NK-92 (cell line): ENCODE data around the gene SLC28A1.

Experiments
- DNase-seq: peaks from one replicate; lab custom pipeline; 2025; ENCODE audit not compliant: unreplicated experiment; lab: John Stamatoyannopoulos, UW

SLC28A1 gene

DNA sequence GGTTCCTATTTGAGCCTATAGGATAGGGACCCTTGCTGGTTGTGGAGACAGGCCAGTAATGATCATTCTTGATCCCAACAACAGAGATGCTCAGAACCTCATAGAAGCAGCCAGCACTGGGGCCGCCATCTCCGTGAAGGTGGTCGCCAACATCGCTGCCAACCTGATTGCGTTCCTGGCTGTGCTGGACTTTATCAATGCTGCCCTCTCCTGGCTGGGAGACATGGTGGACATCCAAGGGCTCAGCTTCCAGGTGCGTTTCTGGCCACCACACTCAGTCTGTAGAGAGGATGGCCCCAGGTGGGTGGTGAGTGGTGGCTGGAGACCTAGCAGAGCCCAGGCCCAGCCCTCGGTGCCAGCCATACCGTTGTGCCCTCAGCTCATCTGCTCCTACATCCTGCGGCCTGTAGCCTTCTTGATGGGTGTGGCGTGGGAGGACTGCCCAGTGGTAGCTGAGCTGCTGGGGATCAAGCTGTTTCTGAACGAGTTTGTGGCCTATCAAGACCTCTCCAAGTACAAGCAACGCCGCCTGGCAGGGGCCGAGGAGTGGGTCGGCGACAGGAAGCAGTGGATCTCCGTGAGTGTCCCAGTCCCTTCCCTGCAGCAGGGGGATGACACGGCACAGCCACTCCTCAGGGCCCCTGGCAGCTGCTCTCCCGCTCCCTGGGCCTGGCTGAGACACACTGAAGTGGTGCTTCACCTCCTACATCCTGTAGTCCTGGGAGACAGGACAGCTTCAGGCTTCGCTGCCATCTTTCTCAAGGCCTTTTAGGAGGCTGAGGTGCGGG is 50.7 kb downstream of the SLC28A1 start:
- no peak for DNase-seq

DNA sequence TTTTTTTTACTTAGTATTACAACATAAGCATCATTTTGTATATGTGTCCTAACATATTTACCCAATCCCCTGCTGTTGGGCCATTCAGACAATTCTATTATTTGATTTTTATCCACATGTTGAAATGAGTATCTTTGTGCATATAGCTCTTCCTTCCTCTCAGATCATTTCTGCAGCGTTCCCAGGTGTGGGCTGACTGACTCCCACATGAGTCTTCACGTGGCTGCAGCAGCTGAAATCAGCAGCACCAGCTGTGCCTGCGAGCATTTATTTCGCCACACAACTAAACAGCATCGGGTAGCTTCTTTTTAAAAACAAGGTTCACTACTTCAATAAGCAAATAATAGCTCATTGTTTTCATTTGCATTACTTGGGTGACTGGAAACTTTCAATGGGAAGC is 52.7 kb downstream of the SLC28A1 start:
- DNase-seq: no peak

DNA sequence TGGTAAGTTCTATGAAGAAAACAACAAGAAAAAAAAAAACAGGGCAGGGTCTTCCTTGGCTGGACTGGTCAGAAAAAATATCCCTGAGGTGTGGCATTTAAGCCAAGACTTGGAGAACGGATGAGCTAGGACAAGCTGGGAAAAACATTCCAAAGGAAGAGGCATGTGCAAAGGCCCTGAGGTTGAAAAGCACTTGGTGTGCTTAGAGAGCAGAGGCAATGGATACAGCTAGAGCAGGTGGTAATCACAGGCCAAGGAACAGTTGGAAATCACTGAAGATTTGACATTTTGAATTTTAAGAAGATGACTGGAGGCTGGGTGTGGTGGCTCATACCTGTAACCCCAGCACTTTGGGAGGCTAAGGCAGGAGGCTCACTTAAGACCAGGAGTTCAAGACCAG is 54.3 kb downstream of the SLC28A1 start:
- no peak for DNase-seq

DNA sequence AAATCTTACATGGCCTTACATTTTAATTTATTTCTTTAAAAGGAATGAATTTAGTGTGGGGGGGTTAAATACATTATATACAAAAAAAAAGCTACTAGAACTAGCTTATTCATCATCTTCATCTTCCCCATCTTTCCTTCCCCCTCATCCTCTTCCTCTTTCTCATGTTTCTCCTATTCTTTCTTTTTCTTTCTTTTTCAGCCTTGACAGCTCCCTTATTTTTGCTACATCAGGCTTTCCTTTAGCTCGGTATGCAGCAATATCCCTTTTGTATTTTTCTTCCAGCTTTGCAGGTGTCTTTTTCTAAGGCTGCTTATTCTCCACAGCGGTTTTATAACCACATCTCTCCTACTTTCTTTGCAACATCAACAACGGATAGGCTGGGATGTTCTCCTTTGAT is 55.9 kb downstream of the SLC28A1 start:
- no peak for DNase-seq

DNA sequence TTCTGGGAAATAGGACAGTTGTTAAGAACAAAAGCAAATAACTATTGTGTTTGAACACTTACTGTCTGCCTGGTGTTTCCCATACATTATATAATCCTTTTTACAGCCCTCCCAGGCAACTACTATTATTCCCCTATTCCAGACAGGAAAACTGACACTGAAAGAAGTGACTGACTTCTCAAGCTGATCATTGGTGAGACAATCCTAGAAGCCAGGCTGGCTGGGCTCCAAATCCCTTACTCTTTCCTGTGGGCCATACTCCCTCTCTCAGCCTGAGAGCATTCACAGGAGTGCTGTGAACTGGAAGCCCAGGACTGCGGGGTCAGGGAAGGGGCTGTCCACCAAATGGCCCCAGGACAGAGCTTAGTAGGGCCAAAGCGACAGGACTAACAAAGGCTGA is 58.0 kb downstream of the SLC28A1 start:
- DNase-seq: no peak

DNA sequence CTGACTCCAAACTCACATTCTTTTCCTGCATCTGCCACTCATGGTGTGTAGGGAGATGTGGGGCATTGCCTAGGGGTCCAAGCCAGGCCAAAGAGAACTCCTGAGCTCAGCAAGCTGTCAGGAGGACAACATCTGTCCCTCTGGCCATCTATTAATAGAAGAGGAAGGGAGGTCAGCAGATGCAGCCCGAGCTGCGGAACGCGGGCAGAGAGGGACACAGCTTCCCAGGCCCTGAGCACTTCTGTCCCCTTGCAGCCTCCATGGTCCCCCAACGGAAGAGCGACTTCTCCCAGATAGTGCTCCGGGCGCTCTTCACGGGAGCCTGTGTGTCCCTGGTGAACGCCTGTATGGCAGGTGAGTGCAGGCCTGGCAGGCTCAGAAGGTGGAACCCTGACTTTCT is 59.8 kb downstream of the SLC28A1 start:
- DNase-seq: no peak

DNA sequence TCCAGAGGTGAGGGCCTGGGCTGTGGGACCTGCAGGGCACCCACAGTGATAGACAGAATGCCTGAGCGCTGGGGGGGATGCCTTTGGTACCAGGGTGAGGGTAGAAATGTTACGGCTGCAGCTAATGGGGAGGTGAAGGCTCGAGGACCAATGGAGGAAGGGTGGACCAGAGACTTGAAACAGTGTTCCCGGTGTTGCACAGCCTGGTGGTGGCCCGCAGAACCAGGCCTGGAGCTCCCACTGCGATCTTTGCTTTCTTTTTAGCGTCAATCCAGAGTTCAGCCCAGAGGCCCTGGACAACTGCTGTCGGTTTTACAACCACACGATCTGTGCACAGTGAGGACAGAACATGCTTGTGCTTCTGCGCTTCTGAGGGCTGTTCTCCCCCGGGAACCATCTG is 60.4 kb downstream of the SLC28A1 start:
- no peak for DNase-seq

DNA sequence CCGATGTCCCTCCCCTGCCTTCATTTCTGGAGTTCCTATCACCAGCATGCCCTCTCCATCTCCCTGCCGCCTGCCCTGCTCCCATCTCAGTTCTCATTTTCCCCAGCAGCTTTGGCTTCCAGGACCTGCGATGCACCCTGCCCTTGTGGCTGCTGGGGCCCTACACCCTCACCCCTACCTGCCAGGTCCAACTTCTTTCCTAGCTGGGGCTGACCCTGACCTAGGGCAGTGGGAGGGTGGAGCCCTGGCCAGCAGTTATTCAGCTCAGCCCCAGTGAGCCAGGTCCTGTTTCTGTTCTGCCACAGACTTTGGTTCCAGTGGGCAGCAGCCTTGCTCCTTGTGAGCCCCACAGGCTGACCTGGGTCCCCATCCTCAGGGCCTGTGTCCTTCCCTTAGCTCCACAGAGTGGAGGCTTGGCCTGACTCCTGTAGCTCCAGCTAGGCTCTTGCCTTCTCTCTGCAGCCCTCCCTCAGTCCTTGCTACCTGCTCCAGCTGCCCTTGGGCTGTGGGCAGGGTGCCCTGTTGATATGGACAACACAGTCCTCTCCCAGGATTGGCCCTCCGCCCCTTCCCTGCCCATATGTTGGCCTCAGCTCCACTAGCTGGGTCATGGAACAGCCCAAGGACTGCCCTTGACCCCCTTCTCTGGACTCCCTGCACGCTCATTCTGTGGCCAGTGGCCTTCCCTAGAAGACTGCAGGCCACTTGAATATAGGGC is 62.5 kb downstream of the SLC28A1 start:
- DNase-seq: no peak

DNA sequence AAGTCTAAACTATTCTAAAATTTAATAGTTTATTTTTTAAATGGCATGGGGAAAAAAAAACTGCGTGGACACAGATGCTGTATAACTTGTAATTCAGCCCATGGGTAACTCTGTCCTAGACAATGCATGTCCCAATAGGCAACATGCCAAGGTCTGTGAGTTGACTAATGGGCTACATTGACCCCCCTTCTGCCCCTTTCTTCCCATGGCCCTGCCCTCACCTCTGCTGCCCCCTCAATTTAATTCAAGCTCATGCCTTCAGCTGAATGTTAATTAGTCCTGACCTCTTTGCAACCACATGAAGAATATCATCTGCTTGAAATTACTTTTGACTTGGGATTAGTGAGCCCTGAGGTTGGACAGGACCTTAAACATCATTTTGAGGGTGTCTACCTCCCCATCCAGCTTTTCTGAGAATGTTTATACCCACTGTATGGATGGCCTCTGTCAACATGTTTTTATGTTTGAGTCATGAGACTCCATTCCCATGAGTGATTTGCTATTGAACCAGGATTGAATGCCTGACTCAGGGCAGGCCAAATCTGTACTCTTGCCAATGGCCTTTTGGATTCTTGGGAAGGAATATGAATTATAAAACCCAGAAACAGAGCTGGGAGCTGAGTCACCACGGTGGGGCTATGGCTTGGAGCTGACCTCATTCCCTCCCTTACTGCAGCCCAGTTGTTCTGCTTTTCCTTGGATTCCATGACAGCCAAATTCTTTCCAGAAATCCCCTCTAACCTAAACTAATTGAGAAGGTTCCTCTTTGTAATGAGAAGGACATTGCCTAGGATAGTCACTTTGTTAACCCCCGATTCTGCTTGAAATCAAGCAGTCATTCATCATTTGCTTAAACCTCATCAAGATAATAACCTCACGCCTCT is 63.7 kb downstream of the SLC28A1 start:
- DNase-seq: no peak

DNA sequence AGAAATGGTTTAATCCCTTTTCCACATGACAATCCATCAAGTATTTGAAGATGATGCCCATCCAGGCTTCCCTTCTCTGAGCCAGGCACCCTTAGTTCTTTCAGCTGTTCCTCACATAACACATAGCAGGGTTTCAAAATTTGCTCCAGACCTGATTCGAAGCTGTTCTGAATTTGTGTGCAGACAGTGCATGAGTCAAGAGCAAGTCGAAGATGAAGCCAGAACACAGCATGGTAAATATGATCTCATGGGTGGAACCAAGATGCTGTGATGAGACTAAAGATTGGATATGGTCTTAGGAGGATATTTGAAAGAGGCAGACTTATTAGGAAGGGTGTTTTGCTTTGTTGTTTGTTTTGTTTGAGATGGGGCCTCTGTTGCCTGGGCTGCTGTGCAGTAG is 64.6 kb downstream of the SLC28A1 start:
- DNase-seq: no peak

DNA sequence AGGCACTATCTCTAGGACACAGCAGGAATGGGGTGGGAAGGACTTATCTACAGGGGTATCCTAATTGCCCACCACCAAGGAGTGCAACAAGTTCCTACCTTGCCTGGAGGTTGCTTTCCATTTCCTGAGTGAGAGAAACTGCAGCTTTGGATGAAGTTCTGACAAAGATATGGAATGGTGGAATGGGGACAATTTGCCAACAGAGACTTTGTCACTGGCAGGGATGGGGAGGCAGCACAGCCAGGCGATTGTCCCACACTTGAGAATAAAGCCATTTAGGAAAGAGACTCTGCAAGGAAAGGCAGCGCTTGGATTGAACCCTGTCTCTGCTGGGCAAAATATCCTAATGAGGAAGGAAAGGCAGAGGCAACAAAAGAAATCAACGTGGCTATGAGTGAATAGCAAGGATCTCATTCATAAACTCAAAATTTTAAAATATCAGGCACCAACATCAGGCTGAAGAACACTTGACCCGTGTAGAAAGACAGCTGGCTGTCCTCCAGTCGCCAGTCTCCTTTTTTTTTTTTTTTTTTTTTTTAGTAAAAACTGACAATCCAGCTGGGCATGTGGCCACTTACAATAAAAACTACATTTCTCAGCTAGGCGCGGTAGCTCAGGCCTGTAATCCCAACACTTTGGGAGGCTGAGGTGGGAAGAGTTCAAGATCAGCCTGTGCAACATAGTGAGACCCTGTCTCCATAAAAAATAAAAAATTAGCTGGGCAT is 65.5 kb downstream of the SLC28A1 start:
- DNase-seq: no peak

DNA sequence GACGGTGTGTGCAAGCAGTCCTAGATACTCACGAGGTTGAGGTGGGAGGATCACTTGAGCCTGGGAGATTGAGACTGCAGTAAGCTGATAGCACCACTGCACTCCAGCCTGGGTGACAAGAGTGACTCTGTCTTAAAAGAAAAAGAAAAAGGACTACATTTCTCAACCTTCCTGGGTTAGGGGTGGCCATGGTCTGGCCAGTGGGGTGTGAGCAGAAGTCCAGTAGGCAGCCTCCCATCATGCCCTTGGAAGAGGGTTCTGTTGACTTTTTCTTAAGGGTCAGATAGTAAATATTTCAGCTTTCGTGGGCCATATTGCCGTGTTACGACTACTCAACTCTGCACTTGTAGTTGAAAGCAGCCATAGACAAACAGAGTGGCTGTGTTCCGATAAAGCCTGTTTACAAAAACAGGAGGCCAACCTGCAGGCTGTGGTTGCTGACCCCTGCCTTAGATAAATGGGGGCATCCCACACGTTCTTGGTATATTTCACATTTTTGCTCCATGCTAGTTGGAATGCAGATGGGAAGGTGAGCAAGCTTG is 66.2 kb downstream of the SLC28A1 start:
- DNase-seq: no peak

DNA sequence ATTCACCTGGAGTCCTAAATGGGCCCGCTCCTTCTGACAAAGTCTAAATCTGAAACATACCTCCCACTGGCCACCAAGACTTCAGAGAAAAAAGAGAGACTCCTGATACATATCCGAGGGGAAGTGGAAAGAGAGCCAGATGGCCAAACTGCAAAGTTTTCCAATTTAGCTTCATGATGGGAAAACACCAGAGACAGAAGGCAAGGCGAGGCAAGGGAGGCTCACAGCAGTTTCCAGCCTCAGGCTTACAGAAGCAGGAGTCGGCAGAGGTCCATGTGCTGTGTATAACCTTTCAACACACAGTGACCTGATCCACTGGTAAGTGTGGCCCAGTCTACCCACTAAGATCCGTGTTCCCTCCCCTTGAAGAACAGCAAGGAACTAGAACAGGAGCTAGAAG is 67.3 kb downstream of the SLC28A1 start:
- DNase-seq: no peak

DNA sequence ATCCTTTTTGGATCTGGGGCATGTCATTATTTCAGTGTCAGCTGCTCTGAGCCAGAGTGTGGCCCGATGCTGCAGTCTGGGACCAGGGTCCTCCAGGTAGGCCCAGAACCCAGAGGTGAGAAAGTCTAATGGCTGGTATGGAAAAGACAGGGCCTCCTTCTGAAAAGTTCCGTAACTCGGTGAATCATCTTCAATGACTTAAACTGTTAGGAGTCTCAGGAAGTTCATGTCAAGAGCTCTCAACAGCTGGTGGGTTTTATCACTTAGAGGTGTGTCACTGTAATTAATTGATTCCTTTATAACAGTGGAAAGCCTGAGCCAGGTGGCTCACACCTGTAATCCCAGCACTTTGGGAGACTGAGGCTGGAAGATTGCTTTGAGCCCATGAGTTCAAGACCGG is 68.7 kb downstream of the SLC28A1 start:
- no peak for DNase-seq

DNA sequence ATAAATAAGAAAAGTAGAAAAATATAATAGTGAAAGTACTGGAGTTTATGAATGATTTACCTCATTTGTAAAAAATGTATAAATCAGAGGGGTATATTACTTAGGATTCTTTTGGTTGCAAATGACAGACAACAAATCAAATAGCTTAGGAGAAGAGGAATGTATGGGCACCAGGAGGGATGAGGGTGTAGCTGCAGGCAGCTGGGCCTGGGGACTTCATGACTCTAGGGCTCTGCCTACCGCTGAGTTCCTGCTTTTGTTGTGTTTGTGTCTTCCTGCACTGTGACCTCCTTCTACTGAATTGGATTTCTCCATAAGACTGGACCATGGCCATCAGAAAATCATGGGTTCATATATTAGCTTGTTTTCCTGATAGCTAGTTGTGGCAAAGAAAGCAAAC is 69.3 kb downstream of the SLC28A1 start:
- no peak for DNase-seq

DNA sequence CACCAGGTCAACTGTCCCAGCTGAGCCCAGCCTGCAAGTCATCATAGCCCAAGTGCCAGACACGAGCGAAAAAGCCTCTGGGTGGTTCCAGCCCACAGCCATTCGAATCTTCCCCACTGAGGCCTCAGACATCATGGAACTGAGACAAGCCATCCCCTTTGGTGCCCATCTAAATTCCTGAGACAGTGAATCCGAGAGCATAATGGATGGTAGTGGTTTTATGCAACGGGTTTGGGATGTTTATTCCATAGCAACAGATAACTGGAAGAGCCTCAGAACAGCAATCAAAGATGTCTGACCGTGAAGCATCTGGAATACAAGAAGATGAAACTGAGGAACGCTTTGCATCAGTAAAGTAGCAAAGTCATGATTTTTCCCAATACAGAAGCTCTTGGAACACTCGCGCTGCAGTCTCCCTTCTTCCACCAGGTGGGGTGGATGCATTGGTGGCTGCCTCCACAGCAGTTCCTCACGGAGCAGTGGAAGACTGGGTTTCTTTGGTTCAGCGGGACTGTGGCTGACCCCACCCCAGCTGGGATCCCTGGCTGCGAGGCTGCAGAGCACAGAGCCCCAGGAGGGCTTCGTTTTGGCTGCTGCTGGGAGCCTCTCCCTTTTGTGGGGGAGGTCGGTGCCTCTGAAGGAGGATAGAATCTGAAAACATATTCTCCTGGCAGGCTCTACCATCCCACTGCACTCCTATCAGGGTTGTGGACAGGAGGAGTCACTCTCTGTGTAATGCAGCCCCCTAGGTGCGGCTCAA is 70.8 kb downstream of the SLC28A1 start:
- DNase-seq: no peak

DNA sequence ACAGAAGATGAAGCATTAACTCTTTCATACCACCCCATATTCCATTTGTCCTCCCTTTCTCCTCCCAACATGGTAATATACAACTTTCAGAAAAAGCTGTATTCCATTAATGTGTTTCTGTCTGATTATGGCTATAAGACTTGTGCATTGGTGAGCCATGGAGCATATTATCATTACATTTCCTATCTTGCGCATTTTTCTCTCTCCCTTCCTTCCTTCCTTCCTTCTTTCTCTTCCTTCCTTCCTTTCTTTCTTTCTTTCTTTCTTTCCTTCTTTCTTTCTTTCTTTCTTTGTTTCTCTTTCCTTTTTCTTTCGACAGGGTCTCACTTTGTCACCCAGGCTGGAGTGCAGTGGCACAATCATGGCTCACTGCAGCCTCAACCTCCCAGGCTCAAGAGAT is 71.7 kb downstream of the SLC28A1 start:
- DNase-seq: no peak

DNA sequence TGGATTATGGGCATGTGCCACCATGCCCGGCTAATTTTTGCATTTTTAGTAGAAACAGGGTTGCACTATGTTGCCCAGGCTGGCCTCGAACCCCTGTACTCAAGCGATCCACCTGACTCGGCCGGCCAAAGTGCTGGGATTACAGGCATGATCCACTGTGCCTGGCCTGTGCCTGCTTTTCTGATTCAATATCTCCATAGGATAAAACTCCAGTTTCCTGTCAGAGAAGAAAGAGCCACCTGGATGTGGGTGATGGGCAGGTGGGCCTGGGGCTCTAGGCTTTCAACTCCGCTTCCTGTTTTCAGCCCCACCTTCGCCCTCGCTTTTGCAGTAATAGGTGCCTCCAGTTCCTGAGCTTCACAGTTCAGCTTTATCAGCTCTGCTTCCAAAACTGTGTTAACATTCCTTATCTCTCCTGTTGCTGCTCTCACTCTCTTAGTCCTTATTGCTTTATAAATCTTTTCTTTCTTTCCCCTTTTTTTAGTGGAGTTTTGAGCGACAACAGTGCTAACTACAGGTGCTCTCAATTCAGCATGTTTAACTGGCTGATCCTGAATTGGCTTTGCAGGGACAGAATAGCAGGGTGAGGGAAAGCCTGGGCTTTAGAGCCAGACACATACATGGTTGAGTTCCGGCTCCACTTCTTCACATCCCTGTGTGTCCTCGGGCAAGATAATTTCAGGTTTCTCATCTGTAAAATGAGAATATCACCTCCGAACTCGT is 76.1 kb downstream of the SLC28A1 start:
- DNase-seq: no peak

DNA sequence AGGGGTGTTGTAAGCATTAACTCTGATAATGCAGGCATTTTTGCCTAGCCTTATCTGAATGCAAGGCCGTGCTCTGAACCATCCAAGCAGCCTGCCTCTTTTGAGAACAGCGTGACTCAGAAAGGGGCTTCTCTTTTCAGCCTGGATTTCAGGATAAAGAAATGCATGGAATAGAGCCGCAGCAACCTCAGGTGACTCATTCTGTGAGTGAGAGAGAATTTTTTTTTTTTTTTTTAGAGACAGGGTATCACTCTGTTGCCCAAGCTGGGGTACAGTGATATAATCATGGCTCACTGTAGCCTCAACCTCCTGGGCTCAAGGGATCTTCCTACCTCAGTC is 76.6 kb downstream of the SLC28A1 start:
- no peak for DNase-seq

DNA sequence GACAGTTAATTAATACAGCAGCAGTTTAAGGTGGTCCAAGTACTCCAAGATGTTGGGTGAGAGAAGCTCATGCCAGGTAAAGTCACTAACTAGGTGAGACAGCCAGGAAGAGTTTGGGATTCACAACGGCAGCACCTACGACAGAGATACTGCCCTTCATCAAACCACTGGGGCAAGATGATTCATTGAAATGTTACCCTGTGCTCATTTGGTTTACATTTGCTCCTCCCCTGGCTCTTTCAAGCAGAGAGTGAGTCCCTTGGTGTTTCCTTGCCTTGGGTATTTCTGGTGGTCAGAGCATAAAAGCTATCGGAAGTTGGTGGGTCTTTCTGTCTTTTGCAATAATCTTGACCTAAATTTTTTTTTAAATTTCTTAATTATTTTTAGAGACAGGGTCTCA is 77.2 kb downstream of the SLC28A1 start:
- DNase-seq: no peak
